Measurements from ENCODE around the gene NDUFA1. TPM values are rescaled to one million over a fixed set of nuclear protein-coding genes. Genes with fewer than 3 reads are reported as not detected.
A peak's percentile ranks its signal among the peaks of the same experiment; 100 is the strongest.

Gene NDUFA1
- polyA plus RNA-seq, 1 donor from 2014 or later: 270 TPM

DNA sequence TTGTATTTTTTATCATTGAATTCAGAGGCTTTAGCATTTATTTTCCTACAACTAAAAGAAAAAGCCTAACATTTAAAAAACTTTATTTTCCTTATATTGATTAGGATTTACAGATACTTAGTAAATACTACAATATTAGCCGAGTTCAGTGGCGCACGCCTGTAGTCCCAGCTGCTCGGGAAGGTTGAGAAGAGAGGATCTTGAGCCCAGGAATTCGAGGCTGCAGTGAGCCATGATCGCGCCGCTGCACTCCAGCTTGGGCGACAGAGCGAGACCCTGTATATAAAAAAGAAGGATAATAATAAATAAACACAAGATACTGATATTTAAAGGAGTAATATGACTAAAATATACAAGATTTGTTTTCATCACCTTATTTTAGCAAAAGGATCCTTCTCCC, 18.2 kb upstream of the NDUFA1 start:
- Histone ChIP-seq H4K20me1 (ENCODE audit: insufficient read depth) (no peaks in the 10 kb centered on the region), H3K4me3 (ENCODE audit: low read length) (peak overlapping the region; percentile 78), H3K9me2 (ENCODE audit: insufficient read depth, low read length) (no peaks in the 10 kb centered on the region), H3K9me3 (ENCODE audit: low read length) (no peaks in the 10 kb centered on the region), H3K27ac (ENCODE audit: low read length) (peak overlapping the region; percentile 66), H3F3A (ENCODE audit: insufficient read depth, low read length, poor library complexity, severe bottlenecking) (no peaks in the 10 kb centered on the region), H3K79me2 (replicated peaks; ENCODE audit: insufficient read depth, low read length) (peaks cover 17% of the 10 kb centered on the region), H3K36me3 (ENCODE audit: insufficient read depth, low read length) (no peaks in the 10 kb centered on the region), H3K27me3 (ENCODE audit: insufficient read depth, low read depth, low read length) (no peaks in the 10 kb centered on the region), H3K9ac (ENCODE audit: low read length) (peak overlapping the region; percentile 53), H2AFZ (ENCODE audit: low read depth, low read length) (peak overlapping the region; percentile 51), H3K4me2 (ENCODE audit: low read length) (peak overlapping the region; percentile 30)
- TF ChIP-seq EP300 (conservative IDR thresholded peaks at IDR 0.05; ENCODE audit: poor library complexity, severe bottlenecking): no peak
- TF ChIP-seq TAF1 (IDR thresholded peaks at IDR 0.05; ENCODE audit: low read depth): no peak
- TF ChIP-seq, protein P1, sequence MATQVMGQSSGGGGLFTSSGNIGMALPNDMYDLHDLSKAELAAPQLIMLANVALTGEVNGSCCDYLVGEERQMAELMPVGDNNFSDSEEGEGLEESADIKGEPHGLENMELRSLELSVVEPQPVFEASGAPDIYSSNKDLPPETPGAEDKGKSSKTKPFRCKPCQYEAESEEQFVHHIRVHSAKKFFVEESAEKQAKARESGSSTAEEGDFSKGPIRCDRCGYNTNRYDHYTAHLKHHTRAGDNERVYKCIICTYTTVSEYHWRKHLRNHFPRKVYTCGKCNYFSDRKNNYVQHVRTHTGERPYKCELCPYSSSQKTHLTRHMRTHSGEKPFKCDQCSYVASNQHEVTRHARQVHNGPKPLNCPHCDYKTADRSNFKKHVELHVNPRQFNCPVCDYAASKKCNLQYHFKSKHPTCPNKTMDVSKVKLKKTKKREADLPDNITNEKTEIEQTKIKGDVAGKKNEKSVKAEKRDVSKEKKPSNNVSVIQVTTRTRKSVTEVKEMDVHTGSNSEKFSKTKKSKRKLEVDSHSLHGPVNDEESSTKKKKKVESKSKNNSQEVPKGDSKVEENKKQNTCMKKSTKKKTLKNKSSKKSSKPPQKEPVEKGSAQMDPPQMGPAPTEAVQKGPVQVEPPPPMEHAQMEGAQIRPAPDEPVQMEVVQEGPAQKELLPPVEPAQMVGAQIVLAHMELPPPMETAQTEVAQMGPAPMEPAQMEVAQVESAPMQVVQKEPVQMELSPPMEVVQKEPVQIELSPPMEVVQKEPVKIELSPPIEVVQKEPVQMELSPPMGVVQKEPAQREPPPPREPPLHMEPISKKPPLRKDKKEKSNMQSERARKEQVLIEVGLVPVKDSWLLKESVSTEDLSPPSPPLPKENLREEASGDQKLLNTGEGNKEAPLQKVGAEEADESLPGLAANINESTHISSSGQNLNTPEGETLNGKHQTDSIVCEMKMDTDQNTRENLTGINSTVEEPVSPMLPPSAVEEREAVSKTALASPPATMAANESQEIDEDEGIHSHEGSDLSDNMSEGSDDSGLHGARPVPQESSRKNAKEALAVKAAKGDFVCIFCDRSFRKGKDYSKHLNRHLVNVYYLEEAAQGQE (IDR thresholded peaks at IDR 0.05; ENCODE audit: borderline replicate concordance): no peak
- no peak for TF ChIP-seq RAD21 (conservative IDR thresholded peaks at IDR 0.05)

DNA sequence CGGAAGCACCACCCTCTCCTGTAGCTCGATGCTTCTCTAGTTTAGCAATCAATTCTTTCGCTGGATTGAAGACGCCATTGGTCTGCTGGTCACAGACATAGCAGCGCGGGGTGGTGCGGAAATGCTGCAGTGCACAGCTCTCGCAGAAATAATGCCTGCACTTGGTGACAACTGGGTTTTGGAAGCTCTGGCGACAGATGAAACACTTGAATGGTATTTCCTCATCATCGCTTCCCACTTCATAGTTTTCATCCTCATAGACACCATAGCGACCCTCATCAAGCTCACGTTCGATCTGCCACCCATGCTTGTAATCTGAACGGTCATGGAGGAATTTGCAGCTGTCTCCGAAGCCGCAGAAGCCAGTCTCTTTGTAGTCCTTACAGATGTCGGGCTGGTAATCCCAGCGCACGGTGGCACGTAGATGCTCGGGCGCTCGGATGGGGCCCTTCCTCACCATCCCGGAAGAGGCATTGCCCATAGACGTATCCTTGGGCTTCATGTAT, 953 bp upstream of the NDUFA1 start:
- no peaks in the 10 kb centered on the region for H3K9me2 ChIP-seq (ENCODE audit: insufficient read depth, low read length)
- no peaks in the 10 kb centered on the region for H3K36me3 ChIP-seq (ENCODE audit: insufficient read depth, low read length)
- H3K27me3 ChIP-seq (ENCODE audit: insufficient read depth, low read depth, low read length): no peaks in the 10 kb centered on the region
- peak overlapping the region; percentile 85 for H3K9ac ChIP-seq (ENCODE audit: low read length)
- H3K27ac ChIP-seq (ENCODE audit: low read length): peak overlapping the region; percentile 92
- H3K4me3 ChIP-seq (ENCODE audit: low read length): peak overlapping the region; percentile 82
- H3F3A ChIP-seq (ENCODE audit: insufficient read depth, low read length, poor library complexity, severe bottlenecking): no peaks in the 10 kb centered on the region
- H2AFZ ChIP-seq (ENCODE audit: low read depth, low read length): no peak overlapping the region
- TF ChIP-seq MXI1 (conservative IDR thresholded peaks at IDR 0.05; ENCODE audit: poor library complexity, severe bottlenecking) (peak; percentile 24), EZH2 (IDR thresholded peaks at IDR 0.05; ENCODE audit: borderline replicate concordance, insufficient read depth, low read length, poor library complexity, severe bottlenecking) (no peak), SMC3 (conservative IDR thresholded peaks at IDR 0.05; ENCODE audit: poor library complexity) (no peak), RAD21 (conservative IDR thresholded peaks at IDR 0.05) (no peak), TAF1 (IDR thresholded peaks at IDR 0.05; ENCODE audit: low read depth) (no peak), EP300 (conservative IDR thresholded peaks at IDR 0.05; ENCODE audit: poor library complexity, severe bottlenecking) (no peak), POLR2AphosphoS5 (IDR thresholded peaks at IDR 0.05) (peak; percentile 60)
- TF ChIP-seq, protein P2, sequence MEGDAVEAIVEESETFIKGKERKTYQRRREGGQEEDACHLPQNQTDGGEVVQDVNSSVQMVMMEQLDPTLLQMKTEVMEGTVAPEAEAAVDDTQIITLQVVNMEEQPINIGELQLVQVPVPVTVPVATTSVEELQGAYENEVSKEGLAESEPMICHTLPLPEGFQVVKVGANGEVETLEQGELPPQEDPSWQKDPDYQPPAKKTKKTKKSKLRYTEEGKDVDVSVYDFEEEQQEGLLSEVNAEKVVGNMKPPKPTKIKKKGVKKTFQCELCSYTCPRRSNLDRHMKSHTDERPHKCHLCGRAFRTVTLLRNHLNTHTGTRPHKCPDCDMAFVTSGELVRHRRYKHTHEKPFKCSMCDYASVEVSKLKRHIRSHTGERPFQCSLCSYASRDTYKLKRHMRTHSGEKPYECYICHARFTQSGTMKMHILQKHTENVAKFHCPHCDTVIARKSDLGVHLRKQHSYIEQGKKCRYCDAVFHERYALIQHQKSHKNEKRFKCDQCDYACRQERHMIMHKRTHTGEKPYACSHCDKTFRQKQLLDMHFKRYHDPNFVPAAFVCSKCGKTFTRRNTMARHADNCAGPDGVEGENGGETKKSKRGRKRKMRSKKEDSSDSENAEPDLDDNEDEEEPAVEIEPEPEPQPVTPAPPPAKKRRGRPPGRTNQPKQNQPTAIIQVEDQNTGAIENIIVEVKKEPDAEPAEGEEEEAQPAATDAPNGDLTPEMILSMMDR (IDR thresholded peaks at IDR 0.05; ENCODE audit: poor library complexity, severe bottlenecking): no peak
- TF ChIP-seq, protein P1 (IDR thresholded peaks at IDR 0.05; ENCODE audit: borderline replicate concordance): peak; percentile 20
- H3K9me3 ChIP-seq (ENCODE audit: low read length): no peaks in the 10 kb centered on the region
- no peaks in the 10 kb centered on the region for H4K20me1 ChIP-seq (ENCODE audit: insufficient read depth)
- H3K4me2 ChIP-seq (ENCODE audit: low read length): peak overlapping the region; percentile 25
- peaks cover 15% of the 10 kb centered on the region for H3K79me2 ChIP-seq (replicated peaks; ENCODE audit: insufficient read depth, low read length)

All from neural cell (in vitro differentiated cells).